ENCODE measurements around the gene ZFAND2A.
"Not testable (repeated sequence)": the region's sequence is repeated elsewhere in the genome, so short reads cannot be mapped to it uniquely, and the experiment has no call there.

ZFAND2A gene

GRCh38 chr7:1144269-1144771 lies 15.7 kb downstream of the ZFAND2A start:
- H3K36me3 ChIP-seq (ENCODE audit: insufficient read depth, low read length) = no peaks in the 10 kb centered on the region; the same call in 1 of the 2 replicates
- no peak overlapping the region for H3K4me3 ChIP-seq (ENCODE audit: low read depth, low read length, poor library complexity, severe bottlenecking)
- H3K27ac ChIP-seq (ENCODE audit: low read depth, low read length, poor library complexity, severe bottlenecking) = no peak overlapping the region
- H3K9me2 ChIP-seq (ENCODE audit: low read depth, low read length) = no peaks in the 10 kb centered on the region
- no peak overlapping the region for H2AFZ ChIP-seq (ENCODE audit: low read length)
- no peaks in the 10 kb centered on the region for H3F3A ChIP-seq (ENCODE audit: insufficient read depth, low read length)
- TF ChIP-seq EZH2 (IDR thresholded peaks at IDR 0.05; ENCODE audit: borderline replicate concordance, low read length) (no peak), CTCF (IDR thresholded peaks at IDR 0.05; ENCODE audit: low read length) (peak; percentile 60)
- H4K20me1 ChIP-seq (ENCODE audit: insufficient read depth, low read length) = no peaks in the 10 kb centered on the region
- H3K4me1 ChIP-seq (ENCODE audit: insufficient read depth, low read length, severe bottlenecking) = peaks cover 14% of the 10 kb centered on the region
- peak overlapping the region; percentile 17; the same call in 1 of the 2 replicates for H3K4me2 ChIP-seq (ENCODE audit: low read length)
- no peaks in the 10 kb centered on the region; the same call in 1 of the 2 replicates for H3K27me3 ChIP-seq (ENCODE audit: insufficient read depth, low read length)
- H3K9ac ChIP-seq (ENCODE audit: low read length) = no peak overlapping the region
- no peaks in the 10 kb centered on the region for H3K9me3 ChIP-seq (ENCODE audit: low read length)
- no peaks in the 10 kb centered on the region for H3K79me2 ChIP-seq (ENCODE audit: insufficient read depth, low read length)

GRCh38 chr7:1143031-1143430 lies 17.0 kb downstream of the ZFAND2A start:
- not testable (repeated sequence) for H3K4me2 ChIP-seq (ENCODE audit: low read length); H3K9me2 ChIP-seq (ENCODE audit: low read depth, low read length); H3K9me3 ChIP-seq (ENCODE audit: low read length); H3K9ac ChIP-seq (ENCODE audit: low read length); H4K20me1 ChIP-seq (ENCODE audit: insufficient read depth, low read length); H3K36me3 ChIP-seq (ENCODE audit: insufficient read depth, low read length); H3K27ac ChIP-seq (ENCODE audit: low read depth, low read length, poor library complexity, severe bottlenecking); H3K4me3 ChIP-seq (ENCODE audit: low read depth, low read length, poor library complexity, severe bottlenecking); H3F3A ChIP-seq (ENCODE audit: insufficient read depth, low read length); H3K79me2 ChIP-seq (ENCODE audit: insufficient read depth, low read length); H2AFZ ChIP-seq (ENCODE audit: low read length); H3K27me3 ChIP-seq (ENCODE audit: insufficient read depth, low read length)
- peaks cover 15% of the 10 kb centered on the region for H3K4me1 ChIP-seq (ENCODE audit: insufficient read depth, low read length, severe bottlenecking)

DNA sequence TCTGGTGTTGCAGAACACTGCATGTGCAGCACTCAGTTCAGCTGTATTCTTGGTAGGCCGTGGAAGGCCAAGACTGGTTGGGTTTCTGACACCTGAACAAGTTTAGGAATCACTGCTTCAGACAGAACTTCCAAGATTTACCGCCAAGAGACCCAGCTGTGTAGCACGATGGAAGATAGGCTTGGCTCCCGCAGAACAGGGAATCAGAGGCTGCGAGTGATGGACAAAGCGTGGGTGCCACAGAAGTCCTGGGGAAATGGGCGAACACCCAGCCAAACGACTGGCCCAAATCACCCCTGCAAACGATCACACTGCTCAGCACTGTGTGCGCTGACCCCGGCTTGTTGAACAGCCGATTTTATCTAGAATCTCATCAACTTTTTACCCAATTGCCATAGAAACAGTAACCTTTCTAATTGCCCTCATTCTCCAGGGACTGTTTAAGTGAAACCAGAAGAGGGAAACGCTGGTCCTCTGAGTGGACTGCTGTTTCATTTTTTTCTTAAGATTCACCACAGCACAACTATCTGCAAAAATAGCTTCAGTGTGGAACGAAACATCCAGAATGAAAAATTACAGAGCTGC lies 17.9 kb downstream of the ZFAND2A start:
- no peaks in the 10 kb centered on the region for H3K36me3 ChIP-seq (ENCODE audit: insufficient read depth, low read length)
- H4K20me1 ChIP-seq (ENCODE audit: insufficient read depth, low read length) = no peaks in the 10 kb centered on the region
- H3K9me3 ChIP-seq (ENCODE audit: low read length) = no peaks in the 10 kb centered on the region
- H2AFZ ChIP-seq (ENCODE audit: low read length) = no peak overlapping the region
- H3K4me3 ChIP-seq (ENCODE audit: low read depth, low read length, poor library complexity, severe bottlenecking) = no peak overlapping the region
- H3F3A ChIP-seq (ENCODE audit: insufficient read depth, low read length) = no peaks in the 10 kb centered on the region
- H3K4me1 ChIP-seq (ENCODE audit: insufficient read depth, low read length, severe bottlenecking) = peaks cover 20% of the 10 kb centered on the region
- no peak for TF ChIP-seq EZH2 (IDR thresholded peaks at IDR 0.05; ENCODE audit: borderline replicate concordance, low read length)
- no peak for TF ChIP-seq CTCF (IDR thresholded peaks at IDR 0.05; ENCODE audit: low read length)
- no peaks in the 10 kb centered on the region for H3K79me2 ChIP-seq (ENCODE audit: insufficient read depth, low read length)
- no peak overlapping the region for H3K4me2 ChIP-seq (ENCODE audit: low read length)
- H3K9me2 ChIP-seq (ENCODE audit: low read depth, low read length) = no peaks in the 10 kb centered on the region
- no peaks in the 10 kb centered on the region; the same call in 1 of the 2 replicates for H3K27me3 ChIP-seq (ENCODE audit: insufficient read depth, low read length)
- H3K27ac ChIP-seq (ENCODE audit: low read depth, low read length, poor library complexity, severe bottlenecking) = no peak overlapping the region
- no peak overlapping the region for H3K9ac ChIP-seq (ENCODE audit: low read length)

DNA sequence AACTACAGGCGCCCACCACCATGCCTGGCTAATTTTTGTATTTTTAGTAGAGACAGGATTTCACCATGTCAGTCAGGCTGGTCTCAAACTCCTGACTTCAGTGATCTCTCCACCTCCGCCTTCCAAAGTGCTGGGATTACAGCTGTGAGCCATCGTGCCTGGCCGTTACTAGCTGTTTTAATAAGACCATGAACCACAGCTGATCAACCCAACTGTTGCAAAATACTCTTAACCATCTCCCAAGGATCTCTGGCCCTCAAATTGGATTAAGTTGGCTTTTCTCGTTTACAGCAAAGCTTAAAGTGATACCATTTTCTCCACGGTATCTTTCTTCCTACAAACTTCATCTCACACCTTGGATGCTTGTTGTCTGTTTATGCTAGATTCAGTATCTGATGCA lies 18.3 kb downstream of the ZFAND2A start:
- H3K27me3 ChIP-seq (ENCODE audit: insufficient read depth, low read length) = no peaks in the 10 kb centered on the region; the same call in 1 of the 2 replicates
- TF ChIP-seq EZH2 (IDR thresholded peaks at IDR 0.05; ENCODE audit: borderline replicate concordance, low read length) = no peak
- no peak for TF ChIP-seq CTCF (IDR thresholded peaks at IDR 0.05; ENCODE audit: low read length)

More for the DNA sequence above, 18.3 kb downstream of the ZFAND2A start:
- no peaks in the 10 kb centered on the region for H3F3A ChIP-seq (ENCODE audit: insufficient read depth, low read length)
- H3K9me3 ChIP-seq (ENCODE audit: low read length) = no peaks in the 10 kb centered on the region
- no peaks in the 10 kb centered on the region for H3K36me3 ChIP-seq (ENCODE audit: insufficient read depth, low read length)
- H3K9ac ChIP-seq (ENCODE audit: low read length) = no peak overlapping the region
- H2AFZ ChIP-seq (ENCODE audit: low read length) = no peak overlapping the region
- H4K20me1 ChIP-seq (ENCODE audit: insufficient read depth, low read length) = no peaks in the 10 kb centered on the region
- no peaks in the 10 kb centered on the region for H3K9me2 ChIP-seq (ENCODE audit: low read depth, low read length)
- no peak overlapping the region for H3K4me3 ChIP-seq (ENCODE audit: low read depth, low read length, poor library complexity, severe bottlenecking)
- H3K4me2 ChIP-seq (ENCODE audit: low read length) = no peak overlapping the region
- H3K79me2 ChIP-seq (ENCODE audit: insufficient read depth, low read length) = no peaks in the 10 kb centered on the region
- H3K4me1 ChIP-seq (ENCODE audit: insufficient read depth, low read length, severe bottlenecking) = peaks cover 24% of the 10 kb centered on the region
- no peak overlapping the region for H3K27ac ChIP-seq (ENCODE audit: low read depth, low read length, poor library complexity, severe bottlenecking)

Data from OCI-LY1 (cell line).